ENCODE results near the gene KCMF1. TPM values are rescaled to one million over a fixed set of nuclear protein-coding genes. Genes with fewer than 3 reads are reported as not detected.

The KCMF1 gene
- total RNA-seq, 2 donors from 2014 or later: 71.8 to 86.8 TPM

- H3K27me3 ChIP-seq (ENCODE audit: control insufficient read depth, insufficient read depth, low read length, poor library complexity, severe bottlenecking): no peaks in the 10 kb centered on the region
- H3K9ac ChIP-seq (ENCODE audit: extremely low read depth, low read length, poor library complexity, severe bottlenecking): no peak overlapping the region
- no peak overlapping the region for H3K27ac Mint-ChIP-seq
- no peak for TF ChIP-seq CTCF (conservative IDR thresholded peaks at IDR 0.05)
- H3K4me1 ChIP-seq (ENCODE audit: control insufficient read depth, insufficient read depth, low read length): peaks cover 12% of the 10 kb centered on the region
- 96 to 100% methylated on average over 1 to 2 of the region's 2 CpGs for WGBS, 2 experiments (ENCODE audit: insufficient coverage in 1 of 2, insufficient read length in 1 of 2)
- H3K4me1 Mint-ChIP-seq: peaks cover 17% of the 10 kb centered on the region
- peaks cover 13% of the 10 kb centered on the region for H3K27me3 Mint-ChIP-seq (ENCODE audit: insufficient read depth)
- H3K9me3 ChIP-seq (ENCODE audit: control insufficient read depth, low read length): no peaks in the 10 kb centered on the region
- H3K36me3 Mint-ChIP-seq (ENCODE audit: low read depth): no peaks in the 10 kb centered on the region
- no peaks in the 10 kb centered on the region for H3K36me3 ChIP-seq (ENCODE audit: control insufficient read depth, insufficient read depth, low read length)
- no peaks in the 10 kb centered on the region for H3K9me3 Mint-ChIP-seq
- no peak overlapping the region for H3K27ac ChIP-seq (ENCODE audit: low read depth, low read length)
- no peak overlapping the region for H3K4me3 Mint-ChIP-seq
- no peak for DNase-seq
- H3K4me3 ChIP-seq (ENCODE audit: low read length): no peak overlapping the region
These were observed 90.9 kb downstream of the KCMF1 start for GRCh38 chr2:85061896-85062295.

- H3K4me3 ChIP-seq (ENCODE audit: low read length): no peak overlapping the region
- peaks cover 12% of the 10 kb centered on the region for H3K4me1 ChIP-seq (ENCODE audit: control insufficient read depth, insufficient read depth, low read length)
- 90 to 93% methylated on average over 5 to 6 of the region's 6 CpGs for WGBS, 2 experiments (ENCODE audit: insufficient coverage in 1 of 2, insufficient read length in 1 of 2)
- H3K27me3 ChIP-seq (ENCODE audit: control insufficient read depth, insufficient read depth, low read length, poor library complexity, severe bottlenecking): no peaks in the 10 kb centered on the region
- no peaks in the 10 kb centered on the region for H3K9me3 ChIP-seq (ENCODE audit: control insufficient read depth, low read length)
- no peak for DNase-seq
- no peak overlapping the region for H3K9ac ChIP-seq (ENCODE audit: extremely low read depth, low read length, poor library complexity, severe bottlenecking)
- H3K4me1 Mint-ChIP-seq: peaks cover 20% of the 10 kb centered on the region
- no peak overlapping the region for H3K27ac Mint-ChIP-seq
- no peak overlapping the region for H3K27ac ChIP-seq (ENCODE audit: low read depth, low read length)
- no peaks in the 10 kb centered on the region for H3K9me3 Mint-ChIP-seq
- no peak for TF ChIP-seq CTCF (conservative IDR thresholded peaks at IDR 0.05)
- no peaks in the 10 kb centered on the region for H3K36me3 ChIP-seq (ENCODE audit: control insufficient read depth, insufficient read depth, low read length)
- no peak overlapping the region for H3K4me3 Mint-ChIP-seq
- peaks cover 15% of the 10 kb centered on the region for H3K27me3 Mint-ChIP-seq (ENCODE audit: insufficient read depth)
- no peaks in the 10 kb centered on the region for H3K36me3 Mint-ChIP-seq (ENCODE audit: low read depth)
These were observed 91.6 kb downstream of the KCMF1 start for GRCh38 chr2:85062565-85062964.

GRCh38 chr2:85063981-85064599 lies 93.1 kb downstream of the KCMF1 start:
- DNase-seq: no peak
- Histone ChIP-seq H3K4me1 (ENCODE audit: control insufficient read depth, insufficient read depth, low read length) (peaks cover 12% of the 10 kb centered on the region), H3K36me3 (ENCODE audit: control insufficient read depth, insufficient read depth, low read length) (no peaks in the 10 kb centered on the region), H3K27me3 (ENCODE audit: control insufficient read depth, insufficient read depth, low read length, poor library complexity, severe bottlenecking) (no peaks in the 10 kb centered on the region), H3K27ac (ENCODE audit: low read depth, low read length) (no peak overlapping the region), H3K9me3 (ENCODE audit: control insufficient read depth, low read length) (no peaks in the 10 kb centered on the region), H3K9ac (ENCODE audit: extremely low read depth, low read length, poor library complexity, severe bottlenecking) (no peak overlapping the region), H3K4me3 (ENCODE audit: low read length) (no peak overlapping the region)
- H3K36me3 Mint-ChIP-seq (ENCODE audit: low read depth): no peaks in the 10 kb centered on the region
- no peak for TF ChIP-seq CTCF (conservative IDR thresholded peaks at IDR 0.05)
- no peak overlapping the region for H3K27ac Mint-ChIP-seq
- H3K27me3 Mint-ChIP-seq (ENCODE audit: insufficient read depth): peaks cover 15% of the 10 kb centered on the region
- 93 to 95% methylated on average over 5 of the region's 5 CpGs for WGBS, 2 experiments (ENCODE audit: insufficient coverage in 1 of 2, insufficient read length in 1 of 2)
- peaks cover 20% of the 10 kb centered on the region for H3K4me1 Mint-ChIP-seq
- no peaks in the 10 kb centered on the region for H3K9me3 Mint-ChIP-seq
- no peak overlapping the region for H3K4me3 Mint-ChIP-seq

All from endodermal cell (in vitro differentiated cells).